Measurements from ENCODE around the gene ACO1. TPM values are rescaled to one million over a fixed set of nuclear protein-coding genes. Genes with fewer than 3 reads are reported as not detected.

The ACO1 gene
- 54.1 and 56.9 TPM in 2 replicates for total RNA-seq
- polyA plus RNA-seq, result 45.7 and 51.6 TPM in 2 replicates
- polyA plus RNA-seq (2011; cell fraction: cytosol; rRNA removed), result 54.8 and 58.8 TPM in 2 replicates
- 49.0 and 57.5 TPM in 2 replicates for polyA plus RNA-seq (2011; cell fraction: nucleus; rRNA removed)
- 59.5 and 79.4 TPM in 2 replicates for polyA plus RNA-seq (2012)
- 86.8 and 92.0 TPM in 2 replicates for polyA minus RNA-seq
- polyA minus RNA-seq (2011; cell fraction: cytosol; rRNA and poly(A)+ RNA removed), result 13.4 TPM
- polyA minus RNA-seq (2011; cell fraction: nucleus; rRNA and poly(A)+ RNA removed), result 31.6 and 44.5 TPM in 2 replicates
- Bru-seq, nascent RNA, result percentile 80 among the genes with signal in this experiment
- percentile 81 among the genes with signal in this experiment for BruChase-seq, experiment 1, labeled RNA remaining after a 6-hour chase
- percentile 74 among the genes with signal in this experiment for BruChase-seq, experiment 2, labeled RNA remaining after a 2-hour chase
- long read RNA-seq, full-length matches to known transcripts, result 224 of 257 reads
- long read RNA-seq, partial matches to known transcripts, result 21 of 257 reads
- long read RNA-seq, other reads (novel, unspliced or antisense), result 12 of 257 reads

DNA sequence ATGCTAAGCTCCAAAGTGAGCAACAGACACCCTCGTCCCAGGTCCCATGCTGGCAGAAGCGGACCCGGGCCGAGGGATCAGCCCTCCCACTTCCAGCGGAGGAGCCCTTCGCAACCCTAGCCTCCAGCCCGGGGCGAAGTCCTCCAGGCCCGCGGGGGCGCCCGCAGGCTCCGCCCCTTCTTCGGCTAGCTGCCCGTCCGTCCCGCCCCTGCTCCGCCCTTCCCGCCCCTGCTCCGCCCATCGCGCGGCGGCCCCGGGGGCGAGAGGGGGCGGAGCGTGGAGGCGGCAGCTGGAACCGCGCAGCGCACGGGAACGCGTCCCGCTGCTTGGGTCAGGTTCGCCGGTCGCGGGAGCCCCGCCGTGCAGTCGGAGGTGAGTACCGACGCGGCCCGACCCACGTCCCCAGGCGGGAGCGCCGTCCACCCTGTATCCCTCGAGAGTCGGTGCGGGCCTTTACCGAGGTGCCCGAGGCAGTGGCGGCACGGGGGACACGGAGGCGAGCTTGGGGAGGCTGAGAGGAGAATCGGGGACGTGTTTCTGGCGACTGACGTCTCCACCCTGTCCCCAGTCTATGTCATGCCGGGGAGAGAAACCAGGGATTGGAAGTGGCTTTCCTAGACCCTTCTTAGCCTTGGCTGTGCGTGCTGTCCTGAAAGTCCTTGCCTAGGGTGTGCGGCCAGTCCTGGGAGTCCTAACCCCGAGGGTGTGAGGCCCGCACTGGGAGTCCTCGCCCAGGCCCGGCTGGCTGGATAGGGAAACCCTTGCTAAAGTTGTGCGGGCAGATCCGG lies at the start of gene ACO1:
Gene ACO1, plus strand, starts transcription at position 280 of the 788 bp plus-strand sequence. CDS start 20,864 bp downstream, outside the sequence.
- H3K79me2 ChIP-seq (ENCODE audit: control insufficient read depth, insufficient read depth, low read length), result peaks cover 37% of the 10 kb centered on the region
- no TSS peak for BruUV-seq (replicated peaks)
- peak; percentile 91 for DNase-seq (ENCODE audit: low read depth, low spot score)
- peak within 1 kb of the TSS; percentile 91 for H2AFZ ChIP-seq (ENCODE audit: low read depth, low read length)
- H3K4me1 ChIP-seq (ENCODE audit: control insufficient read depth, extremely low read depth, insufficient read depth, low read length), result peaks cover 28% of the 10 kb centered on the region
- peak; percentile 81 for FAIRE-seq
- dilution Hi-C loops (cut with MboI; ENCODE audit: extremely low pct_ligation_motif_present, low sequenced_read_pairs), result loop anchor here (25.0 kb wide), 1 partner anchor 178 kb away; the partner anchor contains the start of genes NDUFB6, SMIM27 and TOPORS
- peak within 1 kb of the TSS; percentile 80 for H3K4me2 ChIP-seq (ENCODE audit: insufficient read depth, low read length)
- H3K9me1 ChIP-seq (replicated peaks; ENCODE audit: control insufficient read depth, extremely low read depth, insufficient read depth, low read length), result no peaks in the 10 kb centered on the region
- peak within 1 kb of the TSS; percentile 51 for H3K27ac ChIP-seq (ENCODE audit: insufficient read depth, low read depth, low read length)
- ChIA-PET POLR2A (interaction anchor here (0.7 to 2.0 kb wide), 4 partner anchors 9 to 641 kb away, joined by 3 to 8 read pairs (median 4); partner anchors contain the start of gene DNAJA1), CTCF (interaction anchor here (0.9 to 8.7 kb wide), 14 partner anchors 8 to 584 kb away, joined by 3 to 105 read pairs (median 7); partner anchors contain the start of genes NDUFB6, RIGI, SMIM27 and TOPORS)
- H3K27me3 ChIP-seq (ENCODE audit: control insufficient read depth in 2 of 2, insufficient read depth in 2 of 2, low read length in 2 of 2), result no peaks in the 10 kb centered on the region
- no peaks in the 10 kb centered on the region for H4K20me1 ChIP-seq (replicated peaks; ENCODE audit: control insufficient read depth, extremely low read depth, insufficient read depth, low read length)
- TF ChIP-seq POLR2AphosphoS5 (IDR thresholded peaks at IDR 0.05; ENCODE audit: insufficient read depth, low read depth, low read length), result peak; percentile 73
- no peak for TF ChIP-seq JUN (IDR thresholded peaks at IDR 0.05; ENCODE audit: borderline replicate concordance, insufficient read depth, insufficient read length, low read depth)
- TF ChIP-seq POLR2A (IDR thresholded peaks at IDR 0.05; ENCODE audit: low read depth, low read length), result peak; percentile 74
- intact Hi-C loops (cut with micrococcal nuclease), result loop anchor here (1.0 kb wide), 5 partner anchors 12 to 189 kb away; partner anchors contain the start of genes NDUFB6, RIGI, SMIM27 and TOPORS
- H3K36me3 ChIP-seq (ENCODE audit: control insufficient read depth in 2 of 2, extremely low read depth in 1 of 2, insufficient read depth in 2 of 2, low read length in 2 of 2), result no peaks in the 10 kb centered on the region
- H3K4me3 ChIP-seq (replicated peaks in 1 of 3; ENCODE audit: insufficient read depth in 1 of 3, low read depth in 1 of 3, low read length in 3 of 3), result peak within 1 kb of the TSS; percentile 50 to 91 (median 78)
- H3K9ac ChIP-seq (replicated peaks; ENCODE audit: extremely low read depth, insufficient read depth, low read length), result peak within 1 kb of the TSS; percentile 70
- H3K9me3 ChIP-seq (replicated peaks; ENCODE audit: control insufficient read depth, insufficient read depth, low read length), result no peaks in the 10 kb centered on the region

Data from endothelial cell of umbilical vein (primary cell).